KMS-11 (cell line): ENCODE results near the gene RBFOX1.

ENCODE experiments used
- H2AFZ ChIP-seq: fragments of 200-600 bp; sonication (generic); 2 replicates; pipeline ENCODE4 v1.6.1; 2016; ENCODE audit warnings: antibody characterized with exemption, mixed run types, low read depth
- H3K27ac ChIP-seq: fragments of 200-600 bp; sonication (generic); 2 replicates; pipeline ENCODE4 v1.6.1; 2016; ENCODE audit warnings: mild to moderate bottlenecking, mixed run types
- H3K27me3 ChIP-seq: fragments of 200-600 bp; sonication (generic); 2 replicates; pipeline ENCODE4 v1.6.1; 2017; ENCODE audit warnings: mild to moderate bottlenecking, low read depth, mixed run types, moderate library complexity; ENCODE audit not compliant: insufficient read depth
- H3K36me3 ChIP-seq: fragments of 200-600 bp; sonication (generic); 2 replicates; pipeline ENCODE4 v1.6.1; 2017; ENCODE audit warnings: mild to moderate bottlenecking, mixed run types; ENCODE audit not compliant: insufficient read depth
- H3K4me1 ChIP-seq: fragments of 200-600 bp; sonication (generic); 2 replicates; pipeline ENCODE4 v1.6.1; 2016; ENCODE audit warnings: mild to moderate bottlenecking, low read depth, mixed run types; ENCODE audit not compliant: poor library complexity, severe bottlenecking
- H3K4me2 ChIP-seq: fragments of 200-600 bp; sonication (generic); 2 replicates; pipeline ENCODE4 v1.7.0; 2016; ENCODE audit warnings: mild to moderate bottlenecking, mixed run types
- H3K4me3 ChIP-seq: fragments of 200-600 bp; sonication (generic); IDR thresholded peaks from 2 replicates; pipeline ENCODE4 v1.6.1; 2017; ENCODE audit warnings: low read depth, low read length, mixed read lengths; ENCODE audit not compliant: insufficient read depth
- H3K79me2 ChIP-seq: fragments of 200-600 bp; sonication (generic); 2 replicates; pipeline ENCODE4 v1.6.1; 2016; ENCODE audit warnings: low read depth, mixed run types; ENCODE audit not compliant: insufficient read depth
- H3K9ac ChIP-seq: fragments of 200-600 bp; sonication (generic); 2 replicates; pipeline ENCODE4 v1.6.1; 2016; ENCODE audit warnings: mild to moderate bottlenecking, mixed run types
- H4K20me1 ChIP-seq: fragments of 200-600 bp; sonication (generic); 2 replicates; pipeline ENCODE4 v1.6.1; 2016; ENCODE audit warnings: mild to moderate bottlenecking, mixed run types; ENCODE audit not compliant: insufficient read depth
- TF ChIP-seq, protein P1 (sequence below): fragments of 200-600 bp; sonication (generic); conservative IDR thresholded peaks from 2 replicates; pipeline ENCODE4 v1.6.1; 2017; ENCODE audit warnings: low read depth, mild to moderate bottlenecking, antibody characterized with exemption, low read length, moderate library complexity, mixed read lengths

Gene RBFOX1

DNA sequence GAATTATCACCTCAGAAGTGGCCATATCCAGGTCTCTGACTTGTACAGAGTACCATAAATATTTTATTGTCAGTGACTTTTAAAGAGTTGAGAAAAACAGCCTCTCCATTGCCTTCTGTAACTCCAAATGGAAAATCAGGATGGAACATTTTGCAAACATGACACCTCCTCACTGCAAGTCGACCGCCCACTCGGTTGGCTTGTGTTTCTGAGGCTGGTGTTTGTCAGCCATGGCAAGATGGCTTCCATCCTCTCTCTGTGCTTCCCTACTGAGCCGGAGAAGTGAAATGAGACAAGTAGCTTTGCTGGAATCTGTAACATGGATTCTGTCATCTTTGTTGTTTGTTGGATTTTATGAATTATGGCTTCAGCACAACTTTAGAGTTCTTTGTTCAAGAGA lies 172.8 kb downstream of the RBFOX1 start:
- Histone ChIP-seq H3K36me3 (no peaks in the 10 kb centered on the region), H2AFZ (no peak overlapping the region), H3K9ac (no peak overlapping the region), H3K79me2 (no peaks in the 10 kb centered on the region), H3K4me3 (no peak overlapping the region), H4K20me1 (no peaks in the 10 kb centered on the region), H3K27me3 (no peaks in the 10 kb centered on the region), H3K27ac (no peak overlapping the region), H3K4me2 (no peak overlapping the region), H3K4me1 (no peaks in the 10 kb centered on the region)
- TF ChIP-seq, protein P1, sequence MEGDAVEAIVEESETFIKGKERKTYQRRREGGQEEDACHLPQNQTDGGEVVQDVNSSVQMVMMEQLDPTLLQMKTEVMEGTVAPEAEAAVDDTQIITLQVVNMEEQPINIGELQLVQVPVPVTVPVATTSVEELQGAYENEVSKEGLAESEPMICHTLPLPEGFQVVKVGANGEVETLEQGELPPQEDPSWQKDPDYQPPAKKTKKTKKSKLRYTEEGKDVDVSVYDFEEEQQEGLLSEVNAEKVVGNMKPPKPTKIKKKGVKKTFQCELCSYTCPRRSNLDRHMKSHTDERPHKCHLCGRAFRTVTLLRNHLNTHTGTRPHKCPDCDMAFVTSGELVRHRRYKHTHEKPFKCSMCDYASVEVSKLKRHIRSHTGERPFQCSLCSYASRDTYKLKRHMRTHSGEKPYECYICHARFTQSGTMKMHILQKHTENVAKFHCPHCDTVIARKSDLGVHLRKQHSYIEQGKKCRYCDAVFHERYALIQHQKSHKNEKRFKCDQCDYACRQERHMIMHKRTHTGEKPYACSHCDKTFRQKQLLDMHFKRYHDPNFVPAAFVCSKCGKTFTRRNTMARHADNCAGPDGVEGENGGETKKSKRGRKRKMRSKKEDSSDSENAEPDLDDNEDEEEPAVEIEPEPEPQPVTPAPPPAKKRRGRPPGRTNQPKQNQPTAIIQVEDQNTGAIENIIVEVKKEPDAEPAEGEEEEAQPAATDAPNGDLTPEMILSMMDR = no peak

DNA sequence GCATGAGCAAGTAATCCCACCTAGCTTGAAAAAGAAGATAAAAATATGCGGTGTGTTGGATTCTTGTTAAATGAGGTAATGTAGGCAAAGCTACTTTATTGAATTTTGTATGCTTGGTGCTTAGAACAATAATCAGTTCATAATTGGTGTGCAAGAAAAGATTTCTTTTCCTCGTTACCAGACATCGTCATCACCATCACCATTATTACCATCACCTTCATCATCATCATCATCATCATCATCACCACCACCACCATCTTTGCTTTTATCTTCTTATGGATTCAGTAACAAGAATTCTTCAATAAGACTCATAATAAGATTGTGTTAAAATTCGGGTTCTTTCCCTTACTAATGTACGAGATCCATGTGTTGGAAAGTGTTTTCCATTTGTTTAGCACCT lies 173.7 kb downstream of the RBFOX1 start:
- Histone ChIP-seq H3K79me2 (no peaks in the 10 kb centered on the region), H3K4me1 (no peaks in the 10 kb centered on the region), H3K27ac (no peak overlapping the region), H3K4me2 (no peak overlapping the region), H3K9ac (no peak overlapping the region), H3K4me3 (no peak overlapping the region), H3K36me3 (no peaks in the 10 kb centered on the region), H3K27me3 (no peaks in the 10 kb centered on the region), H2AFZ (no peak overlapping the region), H4K20me1 (no peaks in the 10 kb centered on the region)
- TF ChIP-seq, protein P1 = no peak

DNA sequence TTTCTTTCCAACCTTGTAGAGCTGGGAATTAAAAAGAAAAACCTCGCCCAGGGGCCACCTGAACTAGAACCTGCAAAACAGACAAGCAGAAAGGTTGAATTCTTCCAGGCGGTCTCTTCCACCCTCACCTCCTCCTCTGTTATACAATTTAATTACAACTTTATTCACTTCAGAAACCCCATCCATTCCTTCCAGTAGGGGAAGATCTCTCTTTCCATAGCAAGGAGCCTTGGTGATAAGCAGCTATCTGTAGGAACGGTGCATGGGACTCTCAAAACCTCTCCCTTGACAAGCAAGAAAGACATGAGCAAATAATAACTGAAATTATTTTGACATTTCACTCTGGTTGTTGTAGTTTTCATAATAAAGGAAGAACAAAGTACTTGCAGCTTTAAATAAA lies 176.0 kb downstream of the RBFOX1 start:
- TF ChIP-seq, protein P1 = no peak
- Histone ChIP-seq H3K4me3 (no peak overlapping the region), H2AFZ (no peak overlapping the region), H3K4me1 (no peaks in the 10 kb centered on the region), H3K79me2 (no peaks in the 10 kb centered on the region), H3K27me3 (no peaks in the 10 kb centered on the region), H4K20me1 (no peaks in the 10 kb centered on the region), H3K9ac (no peak overlapping the region), H3K27ac (no peak overlapping the region), H3K36me3 (no peaks in the 10 kb centered on the region), H3K4me2 (no peak overlapping the region)

GRCh38 chr16:7509963-7510601 lies 177.4 kb downstream of the RBFOX1 start:
- no peak overlapping the region for H2AFZ ChIP-seq
- TF ChIP-seq, protein P1 = no peak
- no peak overlapping the region for H3K4me2 ChIP-seq
- no peaks in the 10 kb centered on the region for H3K36me3 ChIP-seq
- no peak overlapping the region for H3K9ac ChIP-seq
- no peak overlapping the region for H3K4me3 ChIP-seq
- no peak overlapping the region for H3K27ac ChIP-seq
- H4K20me1 ChIP-seq = no peaks in the 10 kb centered on the region
- no peaks in the 10 kb centered on the region for H3K27me3 ChIP-seq
- no peaks in the 10 kb centered on the region for H3K79me2 ChIP-seq
- no peaks in the 10 kb centered on the region for H3K4me1 ChIP-seq
